ENCODE data around the gene ST7L.
A peak's percentile ranks its signal among the peaks of the same experiment; 100 is the strongest.

Gene ST7L

DNA sequence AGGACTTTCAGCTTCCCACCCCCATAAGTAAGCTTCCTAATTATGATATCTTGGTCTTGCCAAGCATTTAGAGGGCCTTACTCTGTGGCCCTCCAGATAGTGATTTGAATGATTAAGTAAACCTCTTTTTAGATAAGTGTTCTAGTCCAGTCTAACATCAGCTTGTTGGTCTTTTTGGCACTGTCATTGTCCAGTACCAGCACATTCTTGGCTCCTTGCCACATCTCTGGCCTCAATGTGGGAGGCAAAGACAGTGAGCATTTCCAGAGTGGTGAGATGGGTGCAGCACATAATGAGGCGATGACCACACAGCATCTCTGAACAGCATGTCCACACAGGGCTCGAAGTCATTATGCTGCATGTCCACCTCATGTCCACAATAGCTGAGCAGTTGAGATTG, 6.8 kb upstream of the ST7L start:
- TF ChIP-seq, protein P1, sequence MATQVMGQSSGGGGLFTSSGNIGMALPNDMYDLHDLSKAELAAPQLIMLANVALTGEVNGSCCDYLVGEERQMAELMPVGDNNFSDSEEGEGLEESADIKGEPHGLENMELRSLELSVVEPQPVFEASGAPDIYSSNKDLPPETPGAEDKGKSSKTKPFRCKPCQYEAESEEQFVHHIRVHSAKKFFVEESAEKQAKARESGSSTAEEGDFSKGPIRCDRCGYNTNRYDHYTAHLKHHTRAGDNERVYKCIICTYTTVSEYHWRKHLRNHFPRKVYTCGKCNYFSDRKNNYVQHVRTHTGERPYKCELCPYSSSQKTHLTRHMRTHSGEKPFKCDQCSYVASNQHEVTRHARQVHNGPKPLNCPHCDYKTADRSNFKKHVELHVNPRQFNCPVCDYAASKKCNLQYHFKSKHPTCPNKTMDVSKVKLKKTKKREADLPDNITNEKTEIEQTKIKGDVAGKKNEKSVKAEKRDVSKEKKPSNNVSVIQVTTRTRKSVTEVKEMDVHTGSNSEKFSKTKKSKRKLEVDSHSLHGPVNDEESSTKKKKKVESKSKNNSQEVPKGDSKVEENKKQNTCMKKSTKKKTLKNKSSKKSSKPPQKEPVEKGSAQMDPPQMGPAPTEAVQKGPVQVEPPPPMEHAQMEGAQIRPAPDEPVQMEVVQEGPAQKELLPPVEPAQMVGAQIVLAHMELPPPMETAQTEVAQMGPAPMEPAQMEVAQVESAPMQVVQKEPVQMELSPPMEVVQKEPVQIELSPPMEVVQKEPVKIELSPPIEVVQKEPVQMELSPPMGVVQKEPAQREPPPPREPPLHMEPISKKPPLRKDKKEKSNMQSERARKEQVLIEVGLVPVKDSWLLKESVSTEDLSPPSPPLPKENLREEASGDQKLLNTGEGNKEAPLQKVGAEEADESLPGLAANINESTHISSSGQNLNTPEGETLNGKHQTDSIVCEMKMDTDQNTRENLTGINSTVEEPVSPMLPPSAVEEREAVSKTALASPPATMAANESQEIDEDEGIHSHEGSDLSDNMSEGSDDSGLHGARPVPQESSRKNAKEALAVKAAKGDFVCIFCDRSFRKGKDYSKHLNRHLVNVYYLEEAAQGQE (IDR thresholded peaks at IDR 0.05; ENCODE audit: low read depth): no peak
- no peak for TF ChIP-seq FOXM1 (IDR thresholded peaks at IDR 0.05; ENCODE audit: borderline replicate concordance, low read depth)
- 0 out of 2 replicates have a peak, but pooled peaks have one; percentile 12 for TF ChIP-seq NFIC (IDR thresholded peaks at IDR 0.05)
- TF ChIP-seq RAD21 (IDR thresholded peaks at IDR 0.05; ENCODE audit: low read depth): no peak
- TF ChIP-seq, protein P2, sequence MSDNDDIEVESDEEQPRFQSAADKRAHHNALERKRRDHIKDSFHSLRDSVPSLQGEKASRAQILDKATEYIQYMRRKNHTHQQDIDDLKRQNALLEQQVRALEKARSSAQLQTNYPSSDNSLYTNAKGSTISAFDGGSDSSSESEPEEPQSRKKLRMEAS (IDR thresholded peaks at IDR 0.05): no peak
- no peak for TF ChIP-seq CEBPB (IDR thresholded peaks at IDR 0.05)

DNA sequence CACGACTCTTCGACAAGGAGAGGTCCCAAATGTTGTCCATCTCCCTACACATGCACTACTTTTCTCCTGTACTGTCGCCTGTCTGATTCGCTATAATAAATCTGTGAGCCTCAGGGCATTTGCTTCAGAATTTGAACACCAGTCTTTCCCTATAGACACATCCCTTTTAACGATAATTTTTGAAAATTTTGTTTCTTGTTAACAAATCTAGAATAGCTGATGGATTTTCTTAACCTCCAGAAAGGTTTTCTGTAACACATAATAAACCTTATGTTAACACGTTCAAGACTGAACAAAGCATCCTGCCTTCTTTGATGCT, 1.4 kb upstream of the ST7L start:
- no peak for TF ChIP-seq CREB1 (IDR thresholded peaks at IDR 0.05; ENCODE audit: low read depth)
- TF ChIP-seq TCF12 (IDR thresholded peaks at IDR 0.05; ENCODE audit: low read depth): no peak
- TF ChIP-seq EGR1 (IDR thresholded peaks at IDR 0.05): no peak
- no peak for TF ChIP-seq EP300 (IDR thresholded peaks at IDR 0.05; ENCODE audit: borderline replicate concordance)
- TF ChIP-seq, protein P1 (IDR thresholded peaks at IDR 0.05; ENCODE audit: low read depth): no peak
- no peak for TF ChIP-seq TAF1 (IDR thresholded peaks at IDR 0.05; ENCODE audit: low read depth)
- TF ChIP-seq, protein P2 (IDR thresholded peaks at IDR 0.05): no peak
- TF ChIP-seq RAD21 (IDR thresholded peaks at IDR 0.05; ENCODE audit: low read depth): no peak
- TF ChIP-seq, protein P3, sequence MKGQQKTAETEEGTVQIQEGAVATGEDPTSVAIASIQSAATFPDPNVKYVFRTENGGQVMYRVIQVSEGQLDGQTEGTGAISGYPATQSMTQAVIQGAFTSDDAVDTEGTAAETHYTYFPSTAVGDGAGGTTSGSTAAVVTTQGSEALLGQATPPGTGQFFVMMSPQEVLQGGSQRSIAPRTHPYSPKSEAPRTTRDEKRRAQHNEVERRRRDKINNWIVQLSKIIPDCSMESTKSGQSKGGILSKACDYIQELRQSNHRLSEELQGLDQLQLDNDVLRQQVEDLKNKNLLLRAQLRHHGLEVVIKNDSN (IDR thresholded peaks at IDR 0.05): no peak
- TF ChIP-seq ZBTB7A (IDR thresholded peaks at IDR 0.05; ENCODE audit: low read depth): no peak
- no peak for TF ChIP-seq FOXM1 (IDR thresholded peaks at IDR 0.05; ENCODE audit: borderline replicate concordance, low read depth)
- TF ChIP-seq NFIC (IDR thresholded peaks at IDR 0.05): no peak
- no peak for TF ChIP-seq YY1 (IDR thresholded peaks at IDR 0.05; ENCODE audit: low read depth)
- TF ChIP-seq CEBPB (IDR thresholded peaks at IDR 0.05): no peak
- TF ChIP-seq TEAD4 (IDR thresholded peaks at IDR 0.05): no peak

DNA sequence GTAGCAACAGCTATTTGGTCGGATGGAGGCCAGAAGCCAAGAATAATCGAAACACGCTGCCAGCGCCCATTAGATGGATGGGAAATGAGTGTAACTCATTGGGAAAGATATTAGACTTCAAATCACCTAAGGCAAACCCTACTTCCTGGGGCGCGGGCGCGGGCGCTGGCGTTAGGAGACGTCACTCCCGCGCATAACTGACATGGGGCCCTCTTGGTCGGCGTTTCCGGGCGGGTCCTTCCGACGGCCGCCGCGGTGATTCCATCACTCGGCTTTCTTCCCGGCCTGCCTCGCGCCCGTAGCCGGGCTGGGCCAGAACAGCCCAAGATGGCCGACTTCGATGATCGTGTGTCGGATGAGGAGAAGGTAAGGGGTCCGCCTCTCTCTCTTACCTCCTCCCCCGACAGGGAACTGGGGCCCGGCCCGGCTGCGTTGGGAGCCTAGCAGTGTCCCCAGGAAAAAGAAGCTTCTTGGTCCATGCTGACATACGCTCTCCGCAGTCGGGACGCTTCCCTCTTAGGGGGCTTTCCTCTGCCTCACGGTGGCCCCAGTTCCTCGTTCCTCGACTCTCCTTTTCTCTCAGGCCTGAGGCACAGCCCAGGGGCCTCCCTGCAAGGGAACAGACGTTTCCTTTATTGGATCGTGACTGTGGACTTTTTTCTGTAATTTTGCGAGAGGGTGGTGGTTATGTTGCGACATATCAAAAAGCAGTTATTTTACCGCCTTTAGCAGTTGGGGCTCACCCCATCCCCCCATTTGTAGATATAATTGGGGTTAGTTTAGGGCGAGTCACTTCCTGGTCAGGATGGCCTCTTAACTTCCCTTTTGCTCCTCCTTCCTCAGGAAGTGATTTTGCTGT, 806 bp upstream of the ST7L start, which contains the start of gene CAPZA1:
Gene CAPZA1, plus strand, starts transcription at position 315 of the 859 bp plus-strand sequence. Its CDS starts 13 bp downstream, at position 328.
- peak; percentile 26; the same call in 1 of the 2 replicates for TF ChIP-seq EGR1 (IDR thresholded peaks at IDR 0.05)
- no peak; the same call in 1 of the 2 replicates for TF ChIP-seq NFIC (IDR thresholded peaks at IDR 0.05)
- TF ChIP-seq TEAD4 (IDR thresholded peaks at IDR 0.05): 0 out of 2 replicates have a peak, but pooled peaks have one; percentile 6
- peak; percentile 50; the same call in 1 of the 2 replicates for TF ChIP-seq ZBTB7A (IDR thresholded peaks at IDR 0.05; ENCODE audit: low read depth)
- TF ChIP-seq RAD21 (IDR thresholded peaks at IDR 0.05; ENCODE audit: low read depth): no peak
- TF ChIP-seq, protein P2 (IDR thresholded peaks at IDR 0.05): peak; percentile 70
- TF ChIP-seq FOXM1 (IDR thresholded peaks at IDR 0.05; ENCODE audit: borderline replicate concordance, low read depth): peak; percentile 28; the same call in 1 of the 2 replicates
- no peak; the same call in 1 of the 2 replicates for TF ChIP-seq EP300 (IDR thresholded peaks at IDR 0.05; ENCODE audit: borderline replicate concordance)
- peak; percentile 45; the same call in 1 of the 2 replicates for TF ChIP-seq CEBPB (IDR thresholded peaks at IDR 0.05)
- TF ChIP-seq, protein P3 (IDR thresholded peaks at IDR 0.05): no peak
- TF ChIP-seq YY1 (IDR thresholded peaks at IDR 0.05; ENCODE audit: low read depth): peak; percentile 97
- TF ChIP-seq TAF1 (IDR thresholded peaks at IDR 0.05; ENCODE audit: low read depth): peak; percentile 96
- TF ChIP-seq CREB1 (IDR thresholded peaks at IDR 0.05; ENCODE audit: low read depth): peak; percentile 94
- TF ChIP-seq, protein P1 (IDR thresholded peaks at IDR 0.05; ENCODE audit: low read depth): no peak
- peak; percentile 22; the same call in 1 of the 2 replicates for TF ChIP-seq TCF12 (IDR thresholded peaks at IDR 0.05; ENCODE audit: low read depth)
